IMR-90 (cell line): ENCODE results near the gene MAD2L2. TPM values are rescaled to one million over a fixed set of nuclear protein-coding genes. Genes with fewer than 3 reads are reported as not detected.

ENCODE experiments used
- ATAC-seq: fragments of 200-7000 bp; cut with Tn5 transposase; 2 replicates; pipeline ENCODE4 v1.9.1; 2020; ENCODE audit warnings: low read depth, mild to moderate bottlenecking, moderate library complexity
- BruUV-seq: library from RNA; stranded (reverse); fragments of 400-500 nt; replicated peaks from 2 replicates; lab custom pipeline; 2021; lab: Mats Ljungman, UMichigan
- CTCF ChIA-PET: fragments of 300-600 bp; formaldehyde crosslinking; extraction: SDS; loops from one replicate; lab custom pipeline; 2021; ENCODE audit warnings: antibody characterized with exemption; lab: Yijun Ruan, JAX
- POLR2A ChIA-PET: fragments of 300-600 bp; sonication (Branson Sonifier 250); formaldehyde crosslinking; loops from one replicate; lab custom pipeline; 2022; ENCODE audit warnings: antibody characterized with exemption; ENCODE audit not compliant: unreplicated experiment; lab: Charles Lee
- DNase-seq: peaks from one replicate; pipeline ENCODE4 v3.0.0; 2013
- H2AFZ ChIP-seq: replicated peaks from 2 replicates; pipeline ENCODE3; 2013; ENCODE audit warnings: low read length, mild to moderate bottlenecking; ENCODE audit not compliant: poor library complexity
- H2AK5ac ChIP-seq: 2 replicates; pipeline ENCODE4 v1.6.1; 2013; ENCODE audit warnings: low read depth, low read length, inconsistent platforms
- H2AK9ac ChIP-seq: replicated peaks from 2 replicates; pipeline ENCODE3; 2013; ENCODE audit warnings: mild to moderate bottlenecking, low read depth, low read length, moderate library complexity; ENCODE audit not compliant: poor library complexity
- H2BK120ac ChIP-seq: 2 replicates; pipeline ENCODE4 v1.6.1; 2013; ENCODE audit warnings: low read depth, low read length, inconsistent platforms
- H2BK15ac ChIP-seq: 3 replicates; pipeline ENCODE4 v1.6.1; 2013; ENCODE audit warnings: low read depth, low read length, inconsistent platforms
- H2BK20ac ChIP-seq: 2 replicates; pipeline ENCODE4 v1.6.1; 2013; ENCODE audit warnings: low read depth, mild to moderate bottlenecking, inconsistent platforms, low read length, moderate library complexity
- H2BK5ac ChIP-seq: 2 replicates; pipeline ENCODE4 v1.6.1; 2013; ENCODE audit warnings: mild to moderate bottlenecking, low read depth, low read length, inconsistent platforms; ENCODE audit not compliant: poor library complexity, severe bottlenecking
- H3K14ac ChIP-seq: replicated peaks from 2 replicates; pipeline ENCODE4 v1.6.1; 2013; ENCODE audit warnings: low read depth, low read length, inconsistent platforms
- H3K18ac ChIP-seq: 2 replicates; pipeline ENCODE4 v1.6.1; 2013; ENCODE audit warnings: low read depth, low read length, control low read depth
- H3K23ac ChIP-seq: 2 replicates; pipeline ENCODE4 v1.6.1; 2013; ENCODE audit warnings: low read depth, low read length, inconsistent platforms
- H3K27ac ChIP-seq: 2 replicates; pipeline ENCODE4 v1.5.1; 2013; ENCODE audit warnings: mild to moderate bottlenecking, control low read depth, low read length; ENCODE audit not compliant: insufficient read depth
- H3K27me3 ChIP-seq: 2 replicates; pipeline ENCODE4 v1.6.1; 2013; ENCODE audit warnings: low read length; ENCODE audit not compliant: control insufficient read depth, insufficient read depth
- H3K36me3 ChIP-seq: 2 replicates; pipeline ENCODE4 v1.6.1; 2013; ENCODE audit warnings: low read length, mixed read lengths; ENCODE audit not compliant: control insufficient read depth, insufficient read depth
- H3K4ac ChIP-seq: 2 replicates; pipeline ENCODE4 v1.6.1; 2013; ENCODE audit warnings: low read depth, low read length, inconsistent platforms
- H3K4me1 ChIP-seq: 2 replicates; pipeline ENCODE4 v1.6.1; 2013; ENCODE audit warnings: low read length, mixed read lengths; ENCODE audit not compliant: control insufficient read depth, insufficient read depth
- H3K4me2 ChIP-seq: 2 replicates; pipeline ENCODE4 v1.6.1; 2013; ENCODE audit warnings: low read depth, mild to moderate bottlenecking, control low read depth, low read length, moderate library complexity
- H3K4me3 ChIP-seq: 2 replicates; pipeline ENCODE4 v1.5.1; 2013; ENCODE audit warnings: low read depth, mild to moderate bottlenecking, control low read depth, low read length, moderate library complexity; ENCODE audit not compliant: insufficient read depth
- H3K56ac ChIP-seq: 2 replicates; pipeline ENCODE4 v1.6.1; 2013; ENCODE audit warnings: low read length, inconsistent platforms; ENCODE audit not compliant: insufficient read depth; ENCODE audit errors: extremely low read depth
- H3K79me1 ChIP-seq, 2 experiments: 2 replicates each; pipeline ENCODE4 v1.6.1; 2013; ENCODE audit warnings: low read length in 2 of 2, inconsistent platforms in 1 of 2, low read depth in 1 of 2
- H3K9ac ChIP-seq: 2 replicates; pipeline ENCODE4 v1.6.1; 2013; ENCODE audit warnings: low read depth, low read length, control low read depth
- H3K9me1 ChIP-seq: 2 replicates; pipeline ENCODE4 v1.6.1; 2013; ENCODE audit warnings: low read length, inconsistent platforms; ENCODE audit not compliant: insufficient read depth
- H3K9me3 ChIP-seq: 2 replicates; pipeline ENCODE4 v1.6.1; 2013; ENCODE audit warnings: low read length; ENCODE audit not compliant: control insufficient read depth, insufficient read depth
- H4K20me1 ChIP-seq: 2 replicates; pipeline ENCODE4 v1.6.1; 2013; ENCODE audit warnings: low read length, inconsistent platforms; ENCODE audit not compliant: insufficient read depth
- H4K5ac ChIP-seq: 2 replicates; pipeline ENCODE4 v1.6.1; 2013; ENCODE audit warnings: mild to moderate bottlenecking, low read depth, low read length, control low read depth
- H4K8ac ChIP-seq, 2 experiments: 2 replicates each; pipeline ENCODE4 v1.6.1; 2013; ENCODE audit warnings: low read depth in 2 of 2, low read length in 2 of 2, control low read depth in 1 of 2, inconsistent platforms in 1 of 2
- H4K91ac ChIP-seq: 2 replicates; pipeline ENCODE4 v1.6.1; 2013; ENCODE audit warnings: low read depth, low read length, inconsistent platforms; ENCODE audit not compliant: insufficient read depth
- POLR2A ChIP-seq: IDR thresholded peaks from 2 replicates; pipeline ENCODE4 v1.6.1; 2012; ENCODE audit warnings: mild to moderate bottlenecking, low read depth, low read length
- RAD21 ChIP-seq: IDR thresholded peaks from 2 replicates; pipeline ENCODE4 v1.6.1; 2012; ENCODE audit warnings: low read length, improper control_type of control experiment
- WGBS, 2 experiments: methylation state at CpG; one replicate each; pipeline versions ENCODE4 v1.1.5 to v1.1.7; 2013; ENCODE audit warnings: missing lambda C conversion rate in 2 of 2; ENCODE audit not compliant: insufficient read length in 1 of 2; ENCODE audit errors: extremely low coverage in 2 of 2; 5-methylcytosine and 5-hydroxymethylcytosine counted together
- dilution Hi-C: fragments of 300-500 bp; cut with HindIII; formaldehyde crosslinking; loops from one replicate; pipeline ENCODE4 v1.14.3; 2018; ENCODE audit warnings: low sequenced_read_pairs; ENCODE audit not compliant: unreplicated experiment
- in situ Hi-C: fragments of 300-500 bp; cut with MboI; formaldehyde crosslinking; loops from 3 replicates; pipeline ENCODE4 v1.14.3; 2019; ENCODE audit warnings: low sequenced_read_pairs, inconsistent platforms, mixed read lengths
- intact Hi-C: fragments of 100-400 bp; cut with micrococcal nuclease; formaldehyde crosslinking; loops from 2 replicates; pipeline ENCODE4 v1.10.0; 2022
- polyA plus RNA-seq, 3 experiments: library from polyadenylated mRNA; depleted of rRNA; stranded (reverse); fragments of >200 nt; gene quantifications; 2 replicates each; pipeline ENCODE4 v1.2.3, GENCODE V29; 2012; ENCODE audit warnings: low replicate concordance in 1 of 3
- total RNA-seq: library from RNA; depleted of rRNA; stranded (reverse); fragments of >200 nt; gene quantifications from 2 replicates; pipeline ENCODE4 v1.2.3, GENCODE V29; 2012
- TF ChIP-seq, protein P1 (sequence below): fragments of 150-350 bp; IDR thresholded peaks from 2 replicates; pipeline ENCODE4 v1.6.1; 2016; ENCODE audit warnings: low read depth, mild to moderate bottlenecking, low read length, moderate library complexity, borderline replicate concordance

The MAD2L2 gene
- total and polyA plus RNA-seq, 2 of the 4 experiments (the other 2 are of a cell fraction), result 44.6 to 70.9 TPM

DNA sequence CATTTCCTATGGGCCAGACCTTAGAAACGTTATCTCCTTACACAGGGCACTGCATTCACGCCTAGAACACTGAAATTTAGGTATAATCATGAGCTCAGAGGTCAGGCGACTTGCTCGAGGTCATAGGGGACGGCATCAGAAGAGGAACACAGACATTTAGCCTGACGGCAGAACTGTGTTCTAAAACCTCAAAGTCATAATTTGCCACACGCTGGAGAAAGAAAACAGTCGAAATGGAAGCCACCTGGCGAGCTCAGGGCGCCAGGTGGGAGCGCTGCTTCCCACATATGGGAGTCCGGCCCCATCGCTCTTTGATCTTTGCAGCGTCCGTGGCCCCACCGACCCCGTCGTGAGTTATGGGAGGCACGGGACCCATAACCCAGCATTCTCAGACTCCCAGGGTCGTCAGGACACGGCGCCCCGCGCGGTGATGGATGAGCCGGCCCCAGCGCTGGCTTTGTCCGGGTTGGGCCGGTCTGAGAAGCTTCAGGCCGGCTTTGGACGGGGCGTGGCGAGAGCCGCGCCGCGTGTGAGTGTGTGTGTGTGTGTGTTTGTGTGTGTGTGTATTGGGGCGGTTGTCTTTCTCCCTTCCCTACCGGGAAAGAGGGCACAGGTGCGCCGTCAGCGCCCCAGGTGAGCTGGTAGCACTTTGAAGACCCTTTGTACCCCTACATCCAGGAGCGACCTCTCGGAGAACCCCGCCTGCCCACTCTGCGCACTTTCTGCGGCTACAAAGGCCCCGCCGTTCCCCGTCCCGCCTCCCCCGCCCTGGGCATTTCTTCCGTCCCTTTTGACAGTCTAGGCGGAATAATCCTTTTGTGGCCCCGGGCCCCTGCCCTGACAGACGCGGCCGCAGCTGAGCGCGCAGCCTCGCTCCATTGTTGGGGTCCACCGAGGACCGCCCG, 9.7 kb upstream of the MAD2L2 start:
- intact Hi-C loops, result no loop called here
- ATAC-seq (no peak), DNase-seq (no peak)
- Histone ChIP-seq H3K4me3 (no peak overlapping the region), H3K23ac (no peak overlapping the region), H3K56ac (no peak overlapping the region), H3K36me3 (no peaks in the 10 kb centered on the region), H2AK5ac (no peak overlapping the region), H2BK15ac (no peak overlapping the region), H2AFZ (peak overlapping the region; percentile 23), H3K4me1 (peaks cover 3% of the 10 kb centered on the region; the same call in 1 of the 2 replicates), H3K9ac (no peak overlapping the region), H3K9me3 (no peaks in the 10 kb centered on the region), H4K20me1 (no peaks in the 10 kb centered on the region), H3K79me1 (no peaks in the 10 kb centered on the region), H3K18ac (no peak overlapping the region), H4K91ac (no peak overlapping the region), H3K4ac (no peak overlapping the region), H4K8ac (no peak overlapping the region), H3K4me2 (no peak overlapping the region; the same call in 1 of the 2 replicates), H3K27me3 (peaks cover 52% of the 10 kb centered on the region), H2BK20ac (no peak overlapping the region), H3K14ac (no peak overlapping the region), H4K5ac (no peak overlapping the region), H3K27ac (no peak overlapping the region), H2AK9ac (no peak overlapping the region), H3K9me1 (0 out of 2 replicates have a peak, but pooled peaks cover 4% of the 10 kb centered on the region), H2BK120ac (no peak overlapping the region), H2BK5ac (no peak overlapping the region)
- in situ Hi-C loops, result no loop called here
- POLR2A ChIA-PET, result no interaction called here
- WGBS, 2 experiments, result 0% methylated on average over 9 of the region's 64 CpGs; no CpG with 5 or more reads in 1 of the 2 experiments
- BruUV-seq, result no TSS peak
- dilution Hi-C loops, result no loop called here
- TF ChIP-seq, protein P1, sequence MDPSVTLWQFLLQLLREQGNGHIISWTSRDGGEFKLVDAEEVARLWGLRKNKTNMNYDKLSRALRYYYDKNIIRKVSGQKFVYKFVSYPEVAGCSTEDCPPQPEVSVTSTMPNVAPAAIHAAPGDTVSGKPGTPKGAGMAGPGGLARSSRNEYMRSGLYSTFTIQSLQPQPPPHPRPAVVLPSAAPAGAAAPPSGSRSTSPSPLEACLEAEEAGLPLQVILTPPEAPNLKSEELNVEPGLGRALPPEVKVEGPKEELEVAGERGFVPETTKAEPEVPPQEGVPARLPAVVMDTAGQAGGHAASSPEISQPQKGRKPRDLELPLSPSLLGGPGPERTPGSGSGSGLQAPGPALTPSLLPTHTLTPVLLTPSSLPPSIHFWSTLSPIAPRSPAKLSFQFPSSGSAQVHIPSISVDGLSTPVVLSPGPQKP, result no peak
- TF ChIP-seq POLR2A (no peak), RAD21 (no peak)
- CTCF ChIA-PET, result interaction anchor here (0.7 kb wide), 1 partner anchor 9 kb away, joined by 3 read pairs; no protein-coding TSS in a partner anchor
